NT2/D1 (cell line): ENCODE results near the gene SNCG.

Experiments
- YY1 ChIP-seq: IDR thresholded peaks from 2 replicates; pipeline ENCODE4 v1.6.1; 2011; ENCODE audit not compliant: insufficient read length, insufficient read depth
- ZNF274 ChIP-seq: IDR thresholded peaks from 2 replicates; pipeline ENCODE4 v1.6.1; 2011; ENCODE audit warnings: mild to moderate bottlenecking, low read depth, low read length

DNA sequence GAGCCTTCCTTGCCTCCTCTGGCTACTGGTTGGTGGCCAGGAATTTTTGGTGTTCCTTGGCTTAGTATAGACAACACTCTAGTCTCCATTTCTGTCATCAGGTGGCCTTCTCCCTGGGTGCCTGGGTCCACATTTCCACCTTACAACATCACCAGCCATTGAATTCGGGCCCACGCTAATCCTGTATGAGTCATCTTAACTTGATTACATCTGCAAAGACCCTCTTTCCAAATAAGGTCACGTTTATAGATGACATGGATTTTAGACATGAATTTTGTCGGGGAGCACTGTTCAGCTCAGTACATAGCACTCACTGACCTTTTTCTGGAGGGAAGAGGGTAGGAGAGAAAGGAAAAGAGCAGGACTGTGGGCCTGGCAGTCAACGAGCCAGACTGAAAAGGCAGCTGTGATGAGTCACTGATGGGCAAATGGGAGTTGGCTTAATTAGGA, 40.4 kb upstream of the SNCG start:
- TF ChIP-seq YY1: no peak
- TF ChIP-seq ZNF274: no peak
